ENCODE measurements around the gene RSBN1L.

DNA sequence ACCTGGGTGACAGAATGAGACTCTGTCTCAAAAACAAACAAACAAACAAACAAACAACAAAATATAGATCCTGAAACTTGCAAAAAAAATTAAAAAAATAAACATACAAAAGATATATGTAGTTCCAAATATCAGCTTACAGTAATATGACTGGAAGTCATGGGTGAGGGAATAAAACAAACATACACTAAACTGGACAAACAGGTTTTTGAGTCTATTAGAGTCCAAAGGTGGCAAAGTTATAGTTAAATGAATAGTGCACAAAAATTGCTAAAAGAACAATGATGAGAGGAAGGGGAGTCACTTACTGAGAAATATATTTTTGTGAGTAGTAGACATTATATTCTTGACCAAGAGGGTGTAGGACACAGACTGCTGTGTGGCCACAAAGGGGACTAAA is 16.7 kb upstream of the RSBN1L start:
- no peak for TF ChIP-seq POLR2AphosphoS5 (IDR thresholded peaks at IDR 0.05; ENCODE audit: borderline replicate concordance, low read depth, low read length)
- no peak for TF ChIP-seq EZH2 (IDR thresholded peaks at IDR 0.05)

All from SK-N-MC (cell line).